GM19324 (cell line): Measurements from ENCODE around the gene PSMC3IP.
"Not testable (repeated sequence)": the region's sequence is repeated elsewhere in the genome, so short reads cannot be mapped to it uniquely, and the experiment has no call there.

ENCODE experiments used
- ATAC-seq: cut with Tn5 transposase; IDR thresholded peaks from one replicate; pipeline ENCODE4 v1.9.1; 2021; ENCODE audit warnings: mild to moderate bottlenecking, moderate library complexity; ENCODE audit not compliant: unreplicated experiment, low FRiP score

Gene PSMC3IP

DNA sequence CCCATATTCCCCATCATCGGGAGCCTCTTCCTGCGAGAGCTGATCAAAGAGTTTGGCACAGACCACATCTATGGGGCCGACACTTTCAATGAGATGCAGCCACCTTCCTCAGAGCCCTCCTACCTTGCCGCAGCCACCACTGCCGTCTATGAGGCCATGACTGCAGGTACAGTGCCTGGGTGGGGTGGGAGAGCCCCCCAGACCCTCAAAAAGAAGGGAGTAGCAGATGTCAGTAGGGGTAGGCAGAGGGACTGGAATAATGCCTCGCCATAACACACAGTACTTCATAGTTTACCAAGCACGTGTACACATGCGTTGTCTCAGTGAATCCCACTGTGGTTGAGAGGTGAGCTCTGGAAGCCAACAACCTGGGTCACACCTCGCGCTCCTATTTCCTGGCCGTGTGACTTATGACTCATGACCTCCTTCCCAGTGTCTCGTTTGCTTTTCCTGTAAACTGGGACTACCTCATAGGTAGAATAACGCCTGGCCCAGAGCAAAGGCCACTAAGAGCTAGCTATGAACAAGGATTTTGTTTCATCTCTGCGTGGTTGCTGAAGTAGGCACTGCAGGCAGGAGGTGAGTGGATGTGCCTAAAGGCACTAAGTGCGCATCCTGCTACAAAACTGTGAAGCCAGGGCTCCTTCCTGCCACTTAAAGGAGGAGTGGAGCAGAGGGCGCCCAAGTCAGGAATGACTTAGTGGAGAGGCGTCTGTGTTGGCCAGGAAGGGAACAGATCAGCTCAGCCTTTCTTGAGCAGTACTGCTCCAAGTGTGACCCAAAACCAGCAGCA lies 36.3 kb downstream of the PSMC3IP start:
- ATAC-seq: no peak

DNA sequence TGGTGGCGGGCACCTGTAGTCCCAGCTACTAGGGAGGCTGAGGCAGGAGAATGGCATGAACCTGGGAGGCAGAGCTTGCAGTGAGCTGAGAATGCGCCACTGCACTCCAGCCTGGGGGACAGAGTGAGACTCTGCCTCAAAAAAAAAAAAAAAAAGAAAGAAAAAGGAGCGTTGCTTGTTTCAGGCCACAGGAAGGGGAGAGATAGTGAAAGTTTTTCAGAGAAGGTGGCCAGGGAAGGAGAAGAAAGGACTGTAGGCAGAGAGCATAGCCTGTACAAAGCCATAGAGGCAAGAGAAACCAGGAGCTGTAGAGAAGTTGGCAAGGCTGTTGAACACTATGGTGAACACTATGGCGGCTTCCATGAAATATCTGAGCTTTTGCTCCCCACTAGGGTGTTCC lies 37.0 kb downstream of the PSMC3IP start:
- ATAC-seq: not testable (repeated sequence)

DNA sequence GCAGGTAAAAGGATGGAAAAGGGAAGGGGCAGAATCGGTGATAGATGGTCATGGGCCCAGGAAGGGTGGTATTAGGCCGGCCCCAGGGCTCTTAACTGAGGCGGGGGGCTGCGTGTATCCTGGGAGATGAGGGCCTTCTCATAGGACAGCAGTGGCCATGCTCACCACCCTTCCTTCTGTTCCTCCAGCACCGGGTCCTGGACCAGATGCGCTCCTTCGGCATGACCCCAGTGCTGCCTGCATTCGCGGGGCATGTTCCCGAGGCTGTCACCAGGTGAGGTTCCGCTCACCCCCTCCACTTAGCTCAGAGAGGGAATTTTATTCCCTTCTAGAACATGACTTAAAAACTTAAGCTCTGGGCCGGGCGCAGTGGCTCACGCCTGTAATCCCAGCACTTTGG lies 39.0 kb downstream of the PSMC3IP start:
- no peak for ATAC-seq

DNA sequence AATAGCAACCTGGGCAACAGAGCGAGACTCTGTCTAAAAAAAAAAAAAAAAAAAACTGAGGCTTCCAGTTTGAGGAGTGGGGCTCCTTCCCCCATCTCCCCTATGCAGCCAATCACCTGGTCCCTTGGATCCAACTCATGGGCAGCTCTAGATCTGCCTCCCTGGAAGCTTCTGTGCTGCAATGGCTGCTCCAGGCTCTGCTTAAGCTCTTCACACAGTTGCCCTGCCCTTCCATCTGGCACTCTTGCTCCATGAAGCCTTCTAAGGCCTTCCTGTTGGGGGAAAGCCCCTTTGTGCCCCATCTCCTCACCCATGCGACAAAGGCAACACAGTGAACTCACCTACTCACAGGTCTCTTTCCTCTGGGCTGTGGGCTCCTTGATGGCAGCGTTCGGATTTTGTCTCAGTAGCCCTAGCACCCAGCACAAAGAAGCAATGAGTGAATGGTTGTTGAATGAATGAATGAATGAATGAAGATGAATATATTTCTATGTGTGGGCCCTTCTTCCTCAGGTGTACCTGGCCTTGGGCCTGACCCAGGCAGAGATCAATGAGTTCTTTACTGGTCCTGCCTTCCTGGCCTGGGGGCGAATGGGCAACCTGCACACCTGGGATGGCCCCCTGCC lies 39.6 kb downstream of the PSMC3IP start:
- ATAC-seq: no peak

DNA sequence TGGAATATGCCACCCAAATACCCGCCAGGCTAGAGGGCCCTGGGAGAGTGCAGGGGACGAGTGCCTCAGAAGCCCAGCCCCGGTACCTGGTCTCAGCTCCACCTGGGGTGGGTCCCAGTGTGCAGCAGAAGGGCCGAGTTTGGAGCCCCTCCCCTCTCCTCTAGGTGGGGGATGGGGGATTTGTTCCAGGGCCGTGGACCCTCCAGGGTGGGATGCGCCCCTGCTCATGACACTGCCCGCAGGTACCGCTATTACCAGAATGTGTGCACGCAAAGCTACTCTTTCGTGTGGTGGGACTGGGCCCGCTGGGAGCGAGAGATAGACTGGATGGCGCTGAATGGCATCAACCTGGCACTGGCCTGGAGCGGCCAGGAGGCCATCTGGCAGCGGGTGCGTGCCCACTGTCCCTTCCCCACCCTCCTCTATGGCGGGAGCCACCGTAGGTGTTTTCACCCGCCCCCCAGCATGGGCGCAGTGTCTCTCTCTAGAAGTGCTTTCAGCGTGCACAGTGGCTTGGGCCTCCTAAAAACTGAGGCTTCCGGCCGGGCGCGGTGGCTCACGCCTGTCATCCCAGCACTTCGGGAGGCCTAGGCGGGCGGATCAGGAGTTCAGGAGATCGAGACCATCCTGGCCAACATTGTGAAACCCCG lies 40.2 kb downstream of the PSMC3IP start:
- ATAC-seq: peak; percentile 17

DNA sequence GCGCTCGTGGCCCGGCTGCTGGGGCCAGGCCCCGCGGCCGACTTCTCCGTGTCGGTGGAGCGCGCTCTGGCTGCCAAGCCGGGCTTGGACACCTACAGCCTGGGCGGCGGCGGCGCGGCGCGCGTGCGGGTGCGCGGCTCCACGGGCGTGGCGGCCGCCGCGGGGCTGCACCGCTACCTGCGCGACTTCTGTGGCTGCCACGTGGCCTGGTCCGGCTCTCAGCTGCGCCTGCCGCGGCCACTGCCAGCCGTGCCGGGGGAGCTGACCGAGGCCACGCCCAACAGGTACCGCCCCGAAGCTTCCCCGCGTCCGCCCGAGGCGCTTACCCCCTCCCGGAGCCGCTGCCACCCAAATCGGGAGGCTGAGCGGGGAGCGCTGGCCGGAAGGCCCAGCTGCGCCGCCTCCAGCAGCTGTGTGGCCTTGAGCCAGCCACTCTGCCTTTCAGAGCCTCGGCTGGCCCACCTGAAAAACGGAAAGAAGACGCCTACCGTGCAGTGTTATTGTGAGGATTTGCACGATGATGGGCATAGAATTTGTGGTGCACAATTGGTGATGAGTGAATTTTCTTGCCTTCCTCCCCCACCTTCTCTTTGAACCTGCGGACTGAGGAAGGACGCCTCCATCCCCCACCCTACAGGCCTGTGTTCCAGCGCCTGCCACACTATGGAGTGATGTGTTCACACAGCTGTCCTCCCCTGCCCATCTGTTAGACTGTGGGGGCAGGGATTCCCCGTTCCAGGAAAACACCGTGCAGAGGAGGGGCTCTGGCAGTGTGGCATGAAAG lies 41.0 kb downstream of the PSMC3IP start:
- ATAC-seq: peak; percentile 59

DNA sequence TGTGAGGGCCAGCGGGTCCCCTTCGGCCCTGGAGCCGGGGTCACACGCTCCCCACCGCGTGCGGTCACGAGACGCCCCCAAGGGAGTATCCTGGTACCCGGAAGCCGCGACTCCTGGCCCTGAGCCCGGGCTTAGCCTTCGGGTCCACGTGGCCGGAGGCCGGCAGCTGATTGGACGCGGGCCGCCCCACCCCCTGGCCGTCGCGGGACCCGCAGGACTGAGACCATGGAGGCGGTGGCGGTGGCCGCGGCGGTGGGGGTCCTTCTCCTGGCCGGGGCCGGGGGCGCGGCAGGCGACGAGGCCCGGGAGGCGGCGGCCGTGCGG lies 41.5 kb downstream of the PSMC3IP start, which contains the start of gene NAGLU:
TSS of gene NAGLU (plus strand) at position 194 of the 324 bp plus-strand sequence. CDS start at position 226, 32 bp downstream.
- peak; percentile 90 for ATAC-seq

DNA sequence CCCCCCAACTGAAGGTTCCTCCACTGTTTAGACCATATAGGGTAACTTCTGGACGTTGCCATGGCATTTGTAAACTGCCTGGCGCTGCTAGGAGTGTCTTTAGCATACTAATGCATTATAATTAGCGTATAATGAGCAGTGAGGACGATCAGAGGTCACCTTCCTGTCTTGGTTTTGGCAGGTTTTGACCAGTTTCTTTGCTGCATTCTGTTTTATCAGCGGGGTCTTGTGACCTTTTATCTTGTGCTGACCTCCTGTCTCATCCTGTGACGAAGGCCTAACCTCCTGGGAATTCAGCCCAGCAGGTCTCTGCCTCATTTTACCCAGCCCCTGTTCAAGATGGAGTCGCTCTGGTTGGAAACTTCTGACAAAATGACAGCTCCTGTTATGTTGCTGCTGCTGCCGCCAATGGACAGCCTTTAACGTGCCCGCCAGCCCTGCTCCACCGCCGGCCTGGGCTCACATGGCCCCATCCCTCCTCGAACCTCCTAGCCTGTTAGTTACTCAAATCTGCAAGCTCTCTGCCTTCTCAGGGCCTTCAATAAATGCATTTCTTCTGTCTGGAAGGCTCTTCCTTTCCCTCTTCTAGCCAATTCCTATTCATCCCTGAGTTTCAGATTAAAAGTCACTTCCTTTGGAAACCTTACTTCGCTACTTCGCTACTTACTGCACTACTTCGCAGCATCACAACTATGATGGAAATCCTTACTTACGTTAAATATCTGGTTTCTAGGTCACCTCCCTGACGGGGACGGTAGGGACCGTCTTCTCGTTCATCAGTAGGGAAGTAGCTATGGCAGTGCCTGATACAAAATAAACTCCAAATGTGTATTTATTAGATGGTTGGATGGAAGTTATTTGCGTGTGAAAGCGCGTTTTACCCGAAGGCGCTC lies 42.1 kb downstream of the PSMC3IP start:
- peak; percentile 0 for ATAC-seq

DNA sequence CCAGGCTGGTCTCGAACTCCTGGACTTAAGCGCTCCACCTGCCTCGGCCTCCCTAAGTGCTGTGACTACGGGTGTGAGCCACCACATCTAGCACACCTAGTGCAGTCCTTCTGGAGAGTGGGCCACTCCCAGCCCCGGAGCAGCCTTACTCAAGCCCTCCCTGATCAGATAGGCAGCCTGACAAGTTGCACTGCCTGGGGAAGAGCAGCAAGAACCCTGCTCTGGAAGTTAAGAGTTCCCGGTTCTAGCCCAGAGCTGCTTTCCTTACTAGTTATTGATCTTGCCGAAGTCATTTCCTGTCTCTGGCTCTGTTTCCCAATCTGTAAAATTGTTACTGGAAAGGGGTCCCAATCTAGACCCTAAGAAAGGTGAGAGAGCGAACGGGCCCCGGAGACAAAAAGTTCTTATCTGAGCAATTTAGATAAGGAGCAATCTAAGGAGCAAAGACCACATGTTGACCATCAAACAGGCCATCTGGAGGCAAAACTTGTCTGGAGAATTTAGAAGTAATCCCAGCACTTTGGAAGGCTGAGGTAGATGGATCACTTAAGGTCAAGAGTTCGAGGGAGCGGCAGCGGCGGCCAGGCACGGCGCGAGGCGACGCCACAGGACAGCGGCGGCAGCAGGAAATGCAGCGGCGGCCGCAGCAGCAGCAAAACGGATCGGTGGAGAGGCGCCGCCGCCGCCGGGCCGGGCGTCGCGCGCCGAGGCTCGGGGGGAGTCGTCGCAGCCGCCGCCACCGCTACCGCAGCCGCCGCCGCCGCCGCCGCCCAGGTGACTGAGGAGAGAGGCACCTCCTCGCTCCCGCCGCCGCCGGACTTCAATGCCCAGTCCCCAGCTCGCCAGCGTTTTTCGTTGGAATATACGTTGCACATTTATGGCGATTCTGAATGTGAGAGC lies 45.8 kb downstream of the PSMC3IP start:
- no peak for ATAC-seq

DNA sequence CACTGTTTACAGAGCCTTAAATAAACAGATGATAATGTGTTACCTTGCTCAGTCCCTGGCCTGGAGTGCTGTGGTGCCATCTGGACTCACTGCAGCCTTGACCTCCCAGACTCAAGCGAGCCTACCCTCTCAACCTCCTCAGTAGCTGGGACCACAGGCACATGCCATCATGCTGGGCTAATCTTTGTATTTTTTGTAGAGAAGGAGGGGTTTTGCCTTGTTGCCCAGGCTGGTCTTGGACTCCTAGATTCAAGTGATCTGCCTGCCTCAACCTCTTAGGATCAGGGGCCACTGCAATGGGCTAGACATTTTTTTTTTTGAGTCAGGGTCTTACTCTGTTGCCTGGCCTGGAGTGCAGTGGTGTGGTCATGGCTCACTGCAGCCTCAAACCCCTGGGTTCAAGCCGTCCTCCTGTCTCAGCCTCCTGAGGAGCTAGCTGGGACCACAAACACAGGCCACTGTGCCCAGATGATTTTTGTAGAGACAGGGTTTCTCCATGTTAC lies 46.5 kb downstream of the PSMC3IP start:
- no peak for ATAC-seq

DNA sequence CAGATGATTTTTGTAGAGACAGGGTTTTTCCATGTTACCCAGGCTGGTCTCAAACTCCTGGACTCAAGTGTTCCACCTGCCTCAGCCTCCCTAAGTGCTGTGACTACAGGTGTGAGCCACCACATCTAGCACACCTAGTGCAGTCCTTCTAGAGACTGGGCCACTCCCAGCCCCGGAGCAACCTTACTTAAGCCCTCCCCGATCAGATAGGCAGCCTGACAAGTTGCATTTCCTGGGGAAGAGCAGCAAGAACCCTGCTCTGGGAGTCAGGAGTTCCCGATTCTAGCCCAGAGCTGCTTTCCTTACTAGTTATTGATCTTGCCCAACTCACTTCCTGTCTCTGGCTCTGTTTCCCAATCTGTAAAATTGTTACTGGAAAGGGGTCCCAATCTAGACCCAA lies 48.5 kb downstream of the PSMC3IP start:
- no peak for ATAC-seq

DNA sequence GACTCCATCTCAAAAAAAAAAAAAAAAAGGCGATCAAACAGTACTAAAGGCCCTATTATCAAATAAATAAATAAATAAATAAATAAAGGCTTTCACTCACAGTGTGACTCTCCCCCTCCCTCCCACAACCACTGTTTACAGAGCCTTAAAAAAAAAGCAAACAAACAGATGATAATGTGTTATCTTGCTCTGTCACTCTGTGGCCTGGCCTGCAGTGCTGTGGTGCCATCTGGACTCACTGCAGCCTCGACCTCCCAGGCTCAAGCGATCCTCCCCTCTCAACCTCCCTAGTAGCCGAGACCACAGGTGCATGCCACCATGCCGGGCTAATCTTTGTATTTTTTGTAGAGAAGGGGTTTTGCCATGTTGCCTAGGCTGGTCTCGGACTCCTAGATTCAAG lies 49.6 kb downstream of the PSMC3IP start:
- no peak for ATAC-seq

DNA sequence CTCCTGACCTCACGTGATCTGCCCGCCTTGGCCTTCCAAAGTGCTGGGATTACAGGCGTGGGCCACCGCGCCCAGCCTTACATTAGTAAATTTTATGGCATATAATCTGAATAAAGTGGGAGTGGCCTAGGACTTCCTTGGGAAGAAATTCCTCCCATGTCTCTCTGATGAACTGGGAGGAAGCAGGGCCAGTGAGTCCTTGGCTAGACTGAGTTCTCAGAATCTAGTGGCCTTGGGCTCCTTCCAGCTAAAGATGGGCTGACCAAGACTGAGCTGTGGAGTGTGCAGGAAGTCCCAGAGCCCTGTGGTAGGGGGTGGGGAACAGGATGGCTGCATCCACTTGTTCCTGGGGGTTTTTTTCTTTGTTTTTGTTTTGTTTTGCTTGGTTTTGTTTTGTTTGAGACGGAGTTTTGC lies 51.5 kb downstream of the PSMC3IP start:
- ATAC-seq: no peak

DNA sequence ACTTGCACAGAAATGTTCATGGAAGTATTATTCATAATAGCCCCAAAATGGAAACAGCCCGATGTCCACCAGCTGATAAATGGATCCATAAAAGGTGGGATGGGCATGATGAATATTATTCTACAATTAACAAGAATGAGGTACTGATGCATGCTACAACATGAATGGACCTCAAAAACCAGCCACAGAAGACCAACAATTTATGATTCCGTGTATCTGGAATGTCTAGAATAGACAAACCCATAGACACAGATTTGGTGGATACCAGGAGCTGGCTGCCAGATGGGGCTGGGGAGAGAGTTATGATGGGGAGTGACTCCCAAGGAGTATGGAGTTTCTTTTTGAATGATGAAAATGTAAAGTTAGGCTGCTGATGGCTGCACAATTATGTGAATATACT lies 52.3 kb downstream of the PSMC3IP start:
- no peak for ATAC-seq

DNA sequence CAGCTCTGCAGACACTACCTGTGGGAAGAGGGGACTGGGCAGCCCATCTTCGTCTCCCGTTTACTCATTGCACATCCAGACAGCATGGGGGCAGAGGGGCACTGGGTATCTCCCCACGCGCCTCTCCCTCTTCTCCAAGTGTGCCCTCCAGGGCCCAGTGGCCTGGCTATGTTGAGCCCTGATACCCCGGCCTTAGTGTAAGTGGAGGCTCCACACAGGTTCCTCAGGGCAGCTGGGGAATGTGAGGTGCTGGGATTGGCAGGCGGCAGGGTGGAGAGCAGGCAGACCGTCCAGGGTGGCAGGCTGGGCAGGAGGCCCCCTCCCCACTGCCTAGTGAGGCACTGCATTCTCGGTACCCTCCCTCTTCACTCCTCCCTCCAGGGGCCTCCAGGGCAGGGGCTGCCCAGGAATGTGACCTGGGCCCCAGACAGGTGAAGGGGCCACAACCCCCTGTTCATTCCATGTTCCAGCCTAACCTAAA lies 54.7 kb downstream of the PSMC3IP start:
- ATAC-seq: no peak
